Stimulated activated CD8-positive, alpha-beta memory T cell treated with anti-CD3 and anti-CD28 coated beads, Interleukin-12 subunit alpha, Interleukin-12 subunit beta, amount 100 ng/mL, for 4 hours (primary cell): ENCODE measurements around the gene PRSS22.

Experiments used
- DNase-seq: peaks from one replicate; pipeline ENCODE4 v3.0.0-alpha.2; 2020; ENCODE audit warnings: low read depth

Gene PRSS22

DNA sequence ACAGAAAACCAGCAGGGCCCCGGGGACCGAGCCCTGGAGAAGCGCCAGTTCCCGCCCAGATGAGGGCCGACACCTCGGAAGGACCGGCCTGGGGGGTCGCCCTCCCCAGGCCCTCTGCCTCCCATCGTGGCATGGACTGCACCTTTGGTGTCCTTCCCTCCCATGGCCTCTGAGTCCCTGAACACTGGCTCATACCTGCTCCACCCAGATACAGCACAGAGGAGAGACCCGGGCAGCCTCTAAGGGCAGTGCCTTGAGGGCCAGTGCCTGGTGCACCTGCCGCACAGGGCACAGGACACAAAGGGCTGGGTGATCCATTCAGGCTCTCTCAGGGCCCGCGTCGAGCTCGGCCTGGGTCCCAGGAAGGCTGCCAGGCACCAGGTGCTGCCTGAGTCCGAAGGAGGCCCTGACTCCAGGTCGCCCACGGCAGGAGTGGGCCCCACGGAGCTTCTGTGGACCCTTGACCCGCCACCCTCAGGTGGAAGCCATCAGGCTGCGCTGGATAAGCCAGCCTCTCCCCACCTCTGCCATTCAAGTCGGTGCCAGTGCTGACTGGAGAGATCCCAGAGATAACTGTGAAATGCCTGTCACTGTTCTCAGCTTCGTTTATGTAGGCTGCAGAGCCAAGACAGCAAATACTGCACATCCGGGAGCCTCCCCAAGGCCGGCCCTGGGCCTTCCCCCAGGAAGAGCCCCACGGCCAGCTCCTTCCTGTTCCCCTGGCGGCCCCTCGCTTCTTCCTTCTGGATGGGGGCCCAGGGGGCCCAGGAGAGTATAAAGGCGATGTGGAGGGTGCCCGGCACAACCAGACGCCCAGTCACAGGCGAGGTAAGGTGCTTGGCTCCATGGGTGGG, 28.2 kb downstream of the PRSS22 start, which contains the start of gene ZG16B:
TSS of gene ZG16B (plus strand) at position 803 of the 854 bp plus-strand sequence. CDS start 139 bp downstream, outside the sequence.
- no peak for DNase-seq

DNA sequence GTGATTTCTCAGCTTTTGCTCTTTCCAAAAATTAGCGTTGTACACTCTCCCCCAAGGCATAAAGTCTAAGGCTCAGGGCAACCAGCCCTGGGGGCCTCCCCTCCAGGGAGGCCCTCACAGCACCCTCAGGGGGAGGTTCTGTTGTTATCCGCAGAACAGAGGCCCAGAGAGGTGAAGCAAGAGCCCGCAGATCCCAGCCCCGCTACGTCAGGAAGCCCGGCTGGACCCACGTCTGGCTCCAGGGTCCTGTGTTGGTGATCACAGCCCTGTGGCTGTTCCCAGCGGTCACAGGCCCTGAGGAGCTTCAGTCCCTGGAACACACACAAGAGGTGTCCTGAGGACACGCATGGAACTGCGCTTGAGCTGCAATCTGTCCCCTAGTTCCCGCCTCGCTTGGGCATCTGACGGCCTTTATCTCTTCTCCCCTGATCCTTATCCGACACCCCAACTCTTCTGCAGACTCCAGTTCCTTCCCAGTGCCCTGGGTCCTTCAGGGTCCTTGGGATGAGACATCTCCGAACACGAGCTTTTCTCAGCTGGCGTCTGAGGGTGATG, 29.0 kb downstream of the PRSS22 start:
- no peak for DNase-seq

DNA sequence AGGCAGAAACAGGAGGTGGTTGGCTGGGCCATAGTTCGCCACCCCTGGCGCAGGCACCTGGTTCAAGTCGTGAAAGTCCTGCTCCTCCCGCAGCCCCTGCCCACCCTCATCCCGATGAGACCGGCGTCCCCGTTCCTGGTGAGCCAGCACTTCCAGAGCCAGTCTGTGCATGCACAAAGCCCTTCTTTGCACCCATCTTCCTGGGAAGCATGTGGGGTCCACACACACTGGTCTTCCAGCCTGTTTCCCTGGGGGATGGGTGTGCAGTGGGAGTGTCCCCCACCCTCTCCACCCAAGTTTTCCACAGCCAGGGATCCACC, 29.5 kb downstream of the PRSS22 start:
- no peak for DNase-seq

DNA sequence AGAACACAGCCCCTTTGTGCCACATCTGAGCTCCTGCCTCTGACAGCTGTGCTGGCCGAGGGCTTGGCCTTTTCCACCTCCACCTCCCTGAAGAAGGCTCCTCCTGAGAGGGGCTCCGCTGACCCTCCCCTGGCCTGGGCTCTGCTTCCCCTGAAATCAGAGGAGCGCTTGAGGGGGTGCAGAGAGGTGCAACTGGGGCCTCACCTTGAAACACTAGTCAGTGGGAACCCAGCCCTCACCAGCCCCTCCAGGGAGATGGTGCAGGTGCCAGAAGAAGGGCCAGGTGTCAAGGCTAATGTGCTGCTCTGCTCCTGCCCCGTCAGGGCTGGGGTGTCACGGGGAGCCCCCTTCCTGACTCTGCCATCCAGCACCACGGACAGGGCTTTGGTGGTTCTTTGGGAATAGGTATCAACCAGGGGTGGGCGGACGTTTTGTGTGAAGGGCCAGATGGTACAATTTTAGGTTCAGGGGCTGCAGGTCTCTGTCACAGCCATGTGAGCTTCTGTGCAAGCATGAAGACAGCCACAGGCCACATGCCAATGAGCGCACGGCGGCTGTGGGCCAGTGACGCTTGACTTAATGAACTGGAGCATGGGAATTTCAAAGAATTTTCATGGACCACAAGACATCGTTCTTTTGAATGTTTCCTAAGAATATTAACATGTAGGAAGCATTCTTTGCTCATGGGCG, 30.0 kb downstream of the PRSS22 start:
- no peak for DNase-seq

DNA sequence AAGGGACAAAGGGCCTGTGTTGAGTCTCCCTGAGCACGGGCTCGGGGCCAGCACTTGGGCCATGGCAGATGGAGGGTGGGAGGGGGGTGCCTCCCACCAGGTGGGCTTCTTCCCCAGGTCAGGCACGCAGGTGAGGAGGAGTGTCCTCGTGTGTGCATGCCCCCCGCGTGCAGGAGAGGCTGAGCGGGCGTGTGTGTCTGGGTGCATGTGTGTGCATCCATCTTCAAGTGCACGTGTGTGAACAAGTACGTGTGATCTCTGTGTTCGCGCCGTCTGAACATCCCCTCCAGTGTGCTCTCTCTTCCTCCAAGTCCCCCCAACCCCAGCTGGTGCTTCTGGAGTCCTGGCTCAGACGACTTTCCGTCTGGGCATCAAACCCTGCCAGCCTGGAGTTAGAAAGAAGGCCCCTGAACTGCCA, 30.6 kb downstream of the PRSS22 start:
- no peak for DNase-seq

DNA sequence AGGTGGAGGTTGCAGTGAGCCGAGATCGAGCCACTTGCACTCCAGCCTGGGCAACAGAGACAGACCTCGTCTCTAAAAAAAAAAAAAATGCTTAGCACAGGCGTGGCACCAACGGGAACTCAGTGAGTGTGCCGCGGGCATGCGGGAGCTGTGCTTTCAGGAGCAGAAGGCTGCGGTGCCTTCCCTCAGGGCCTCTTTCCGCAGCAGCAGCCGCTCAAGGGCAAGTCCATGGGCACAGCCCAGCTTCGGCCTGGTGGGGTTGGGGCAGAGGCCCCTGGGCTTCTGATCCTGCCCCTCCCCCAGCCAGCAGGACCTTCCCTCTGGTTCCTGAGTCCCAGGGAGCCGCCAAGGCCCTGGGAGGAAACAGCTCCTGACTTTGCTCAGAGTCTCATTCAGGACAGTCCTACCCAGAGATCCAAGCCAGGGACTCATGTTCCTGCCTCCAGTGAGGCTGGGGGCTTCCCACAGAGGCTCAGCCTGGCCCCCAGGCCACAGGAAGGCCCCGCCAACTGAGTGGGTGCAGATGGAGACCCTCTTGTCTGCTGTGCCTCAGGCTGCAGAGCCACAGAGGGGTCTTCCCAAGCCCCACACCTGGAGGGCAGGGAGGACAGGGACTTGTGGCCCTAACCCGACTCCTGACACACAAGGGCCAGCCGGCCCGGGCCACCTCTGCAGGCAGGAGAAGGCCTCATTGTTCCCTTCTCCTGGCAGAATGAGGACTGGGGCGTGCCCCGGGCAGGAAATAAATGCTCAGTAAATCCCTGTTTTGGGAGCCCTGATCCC, 31.2 kb downstream of the PRSS22 start:
- no peak for DNase-seq

DNA sequence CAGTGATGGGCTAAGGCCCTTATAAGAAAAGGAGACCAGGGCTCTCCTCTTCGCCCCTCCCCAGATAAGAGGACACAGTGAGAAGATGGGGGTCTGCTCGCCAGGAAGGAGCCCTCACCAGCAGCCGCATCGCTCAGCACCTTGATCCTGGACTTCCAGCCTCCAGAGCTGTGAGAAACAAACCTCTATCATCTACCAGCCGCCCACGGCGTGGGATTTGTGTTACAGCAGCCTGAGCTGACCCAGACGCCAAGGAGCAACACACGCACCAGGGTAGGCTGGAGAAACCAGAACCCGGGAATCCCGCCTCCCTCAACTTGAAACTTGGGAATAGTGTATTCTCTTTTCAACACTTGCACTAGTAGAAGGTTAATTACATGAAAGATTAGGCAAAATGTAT, 32.1 kb downstream of the PRSS22 start:
- DNase-seq: no peak

DNA sequence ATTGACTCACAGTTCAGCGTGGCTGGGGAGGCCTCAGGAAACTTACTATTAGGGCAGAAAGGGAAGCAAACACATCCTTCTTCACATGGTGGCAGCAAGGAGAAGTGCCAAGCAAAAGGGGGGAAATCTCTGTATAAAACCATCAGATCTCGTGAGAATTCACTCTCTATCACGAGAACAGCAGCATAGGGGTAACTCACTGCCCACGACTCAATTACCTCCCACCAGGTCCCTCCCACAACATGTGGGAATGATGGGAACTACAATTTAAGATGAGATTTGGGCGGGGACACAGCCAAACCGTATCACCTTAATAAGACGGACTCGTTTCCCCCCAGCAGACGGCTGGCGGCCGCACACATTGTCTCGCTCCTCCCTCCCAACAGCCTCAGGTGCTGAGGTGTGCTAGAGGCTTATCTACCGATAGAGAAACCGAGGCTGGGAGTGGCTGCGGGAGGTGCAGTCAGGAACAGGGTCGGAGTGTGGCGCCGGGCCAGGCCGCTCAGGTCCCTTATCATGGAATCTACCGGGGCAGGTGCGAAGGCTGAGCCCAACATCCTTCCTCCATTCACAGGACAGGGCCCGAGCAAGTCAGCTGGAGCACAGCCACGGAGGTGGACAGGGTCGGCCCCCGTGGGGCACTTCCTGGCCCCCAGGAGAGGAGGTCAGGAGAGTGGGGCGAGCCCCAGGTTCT, 32.8 kb downstream of the PRSS22 start:
- DNase-seq: no peak

DNA sequence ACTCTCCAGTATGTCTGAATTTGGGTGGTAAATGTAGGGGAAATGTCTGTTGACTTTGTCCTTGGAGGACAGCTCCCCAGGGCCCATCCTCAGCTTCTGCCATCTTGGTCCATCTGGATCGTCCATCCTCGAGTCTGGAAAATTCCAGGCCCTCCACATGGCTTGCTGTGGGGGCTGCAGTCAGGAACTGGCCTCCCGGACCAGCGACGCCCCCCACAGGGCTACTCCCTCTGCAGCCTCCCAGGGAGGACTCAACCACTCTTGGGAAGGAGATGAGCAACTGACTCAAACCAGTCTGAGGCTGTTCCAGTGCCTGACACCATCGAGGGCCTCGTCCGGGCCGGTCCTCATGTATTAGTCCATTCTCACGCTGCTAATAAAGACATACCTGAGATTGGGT, 33.3 kb downstream of the PRSS22 start:
- no peak for DNase-seq

DNA sequence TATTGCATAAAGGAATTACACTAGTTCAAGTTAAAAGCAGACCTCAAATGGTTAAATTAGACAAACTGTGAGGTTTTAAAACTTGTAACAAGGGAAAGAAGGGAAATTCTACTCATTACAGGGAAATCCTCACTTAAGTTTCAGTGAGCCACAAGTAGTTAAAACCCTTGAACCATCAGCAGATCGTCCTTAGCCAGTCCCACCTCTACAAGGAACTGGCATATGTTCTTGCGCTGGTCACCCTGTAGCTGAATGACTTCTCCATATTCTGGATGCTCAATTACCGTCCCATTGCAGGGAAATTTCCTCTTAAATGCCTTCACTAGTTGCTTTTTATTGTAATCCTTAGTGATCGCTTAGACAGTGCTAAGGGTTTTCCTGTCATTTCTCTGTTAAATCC, 35.5 kb downstream of the PRSS22 start:
- no peak for DNase-seq

DNA sequence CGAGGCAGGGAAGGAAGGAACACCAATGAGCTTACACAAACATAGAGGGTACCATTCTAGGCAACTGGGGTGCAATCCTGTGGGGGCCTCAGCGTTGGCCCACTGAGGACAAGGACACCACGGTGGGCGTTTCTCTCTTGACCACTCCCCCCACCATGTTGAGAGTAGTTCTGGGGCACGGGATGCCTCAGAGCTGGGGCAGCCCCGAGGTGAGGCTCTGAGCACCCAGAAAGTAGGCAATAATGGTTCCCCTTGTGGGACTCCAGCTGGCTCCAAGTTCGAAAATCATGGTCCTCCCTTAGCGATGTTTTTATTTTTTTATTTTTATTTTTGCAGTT, 35.8 kb downstream of the PRSS22 start:
- DNase-seq: no peak

DNA sequence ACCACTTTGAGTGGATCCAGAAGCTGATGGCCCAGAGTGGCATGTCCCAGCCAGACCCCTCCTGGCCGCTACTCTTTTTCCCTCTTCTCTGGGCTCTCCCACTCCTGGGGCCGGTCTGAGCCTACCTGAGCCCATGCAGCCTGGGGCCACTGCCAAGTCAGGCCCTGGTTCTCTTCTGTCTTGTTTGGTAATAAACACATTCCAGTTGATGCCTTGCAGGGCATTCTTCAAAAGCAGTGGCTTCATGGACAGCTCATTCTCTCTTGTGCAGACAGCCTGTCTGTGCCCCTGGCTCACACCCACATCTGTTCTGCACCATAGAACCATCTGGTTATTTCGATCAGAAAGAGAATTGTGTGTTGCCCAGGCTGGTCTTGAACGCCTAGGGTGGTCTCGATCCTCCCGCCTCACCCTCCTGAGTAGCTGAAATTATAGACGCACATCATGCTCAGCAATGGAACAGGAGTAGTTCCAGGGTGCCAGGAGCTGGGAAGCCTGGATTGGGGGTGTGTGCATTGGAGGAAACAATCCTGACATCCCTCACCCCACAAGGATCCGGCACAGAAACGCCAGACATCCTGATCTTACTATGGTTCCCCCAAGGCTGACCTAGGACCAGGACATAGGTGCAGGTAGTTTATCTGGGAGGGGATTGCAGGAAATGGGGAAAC, 36.3 kb downstream of the PRSS22 start:
- DNase-seq: no peak

DNA sequence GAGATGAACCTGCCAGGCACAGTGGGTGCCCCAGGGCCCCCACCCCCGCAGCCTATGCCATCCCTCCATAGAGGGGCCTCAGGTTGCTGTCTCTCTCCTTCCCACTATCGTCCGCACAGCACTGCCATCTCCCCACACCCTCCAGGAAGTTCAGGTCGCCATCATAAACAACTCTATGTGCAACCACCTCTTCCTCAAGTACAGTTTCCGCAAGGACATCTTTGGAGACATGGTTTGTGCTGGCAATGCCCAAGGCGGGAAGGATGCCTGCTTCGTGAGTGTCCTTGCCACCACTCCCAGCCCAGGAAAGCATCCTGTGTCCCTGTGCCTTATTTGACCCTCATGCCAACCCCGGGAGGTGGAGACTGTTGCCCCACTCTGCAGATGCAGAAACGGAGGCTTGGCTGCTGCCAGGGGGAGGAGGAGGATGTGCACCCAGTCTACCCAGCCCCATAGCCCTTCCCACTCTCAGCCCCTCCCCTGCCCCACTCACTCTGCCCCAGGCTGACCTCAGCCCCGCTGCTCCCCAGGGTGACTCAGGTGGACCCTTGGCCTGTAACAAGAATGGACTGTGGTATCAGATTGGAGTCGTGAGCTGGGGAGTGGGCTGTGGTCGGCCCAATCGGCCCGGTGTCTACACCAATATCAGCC, 37.0 kb downstream of the PRSS22 start:
- DNase-seq: no peak

DNA sequence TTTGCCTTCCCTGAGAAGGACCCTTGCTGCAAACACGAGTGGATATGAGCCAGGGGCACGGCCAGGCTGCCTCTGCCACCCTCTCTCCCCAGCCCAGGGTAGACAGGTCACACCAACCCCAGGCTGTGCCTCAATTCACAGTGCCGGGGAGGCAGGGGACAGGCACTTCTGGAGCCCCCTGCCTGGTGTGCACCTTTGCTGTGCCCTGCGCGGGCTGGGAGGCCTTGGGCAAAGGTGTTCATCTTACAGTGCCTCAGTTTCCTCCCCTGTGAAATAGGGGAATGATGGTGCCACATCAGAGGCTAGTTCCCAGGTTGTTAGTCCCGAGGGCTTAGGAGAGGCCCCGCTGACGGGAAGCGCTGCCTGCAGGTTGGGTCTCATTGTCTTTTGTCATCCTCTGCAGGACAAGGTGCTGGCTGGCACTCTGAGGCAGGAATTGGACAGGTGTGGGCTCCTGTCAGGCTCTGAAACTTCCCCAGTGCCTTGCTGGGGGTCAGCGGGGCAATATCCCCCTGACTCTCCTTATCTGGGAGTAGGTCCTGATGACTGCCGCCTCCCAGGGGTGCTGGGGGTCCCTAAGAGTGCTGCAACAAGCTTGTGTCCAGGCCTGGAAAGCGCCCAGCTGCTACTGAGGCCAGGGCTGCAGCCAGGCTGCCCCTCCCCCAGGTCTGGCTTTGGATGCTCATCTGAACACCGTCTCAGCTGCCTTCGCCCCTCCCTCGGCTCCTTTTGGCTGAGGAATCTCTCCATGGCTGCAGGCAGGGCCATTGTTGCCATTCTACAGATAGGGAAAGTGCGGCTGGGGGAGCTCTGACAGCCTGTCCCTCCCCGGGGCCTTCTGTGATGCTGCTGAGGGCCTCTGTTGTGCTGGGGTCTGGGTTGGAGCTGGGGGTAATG, 37.8 kb downstream of the PRSS22 start:
- no peak for DNase-seq

DNA sequence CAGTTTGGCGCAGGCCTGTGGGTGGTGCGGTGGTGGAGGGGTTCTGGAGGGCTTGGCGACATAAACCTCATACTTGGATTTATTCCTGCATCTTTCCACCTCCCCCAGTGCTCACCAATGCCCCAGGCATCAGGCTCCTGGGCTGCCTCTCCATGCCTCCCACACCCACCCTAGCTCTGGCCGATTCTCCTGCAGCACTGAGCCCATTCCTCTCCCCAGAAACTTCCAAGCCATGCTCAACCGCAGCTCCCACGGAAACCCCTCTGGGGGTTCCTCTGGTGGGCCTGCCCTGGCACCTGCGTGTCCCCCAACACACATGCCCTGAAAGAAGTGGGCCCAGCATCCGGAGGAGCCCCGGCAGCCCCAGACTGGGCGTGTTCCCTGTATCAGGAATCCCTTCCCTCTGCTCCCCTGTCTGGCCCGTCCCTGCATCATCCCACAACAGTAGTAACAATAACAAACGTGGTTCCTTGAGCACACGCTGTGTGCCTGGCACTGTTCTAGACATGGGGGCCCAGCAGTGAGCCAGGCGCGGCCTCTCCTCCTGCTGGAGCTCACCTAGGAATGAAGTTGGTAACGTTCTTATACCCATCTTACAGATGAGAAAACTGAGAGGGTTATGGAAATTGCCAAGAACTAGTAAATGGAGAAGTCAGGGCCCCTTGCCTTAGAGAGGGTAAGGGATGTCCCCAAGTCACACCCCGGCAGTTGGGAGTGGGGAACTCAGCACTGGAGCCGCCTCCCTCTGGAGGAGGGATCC, 38.6 kb downstream of the PRSS22 start:
- DNase-seq: no peak

DNA sequence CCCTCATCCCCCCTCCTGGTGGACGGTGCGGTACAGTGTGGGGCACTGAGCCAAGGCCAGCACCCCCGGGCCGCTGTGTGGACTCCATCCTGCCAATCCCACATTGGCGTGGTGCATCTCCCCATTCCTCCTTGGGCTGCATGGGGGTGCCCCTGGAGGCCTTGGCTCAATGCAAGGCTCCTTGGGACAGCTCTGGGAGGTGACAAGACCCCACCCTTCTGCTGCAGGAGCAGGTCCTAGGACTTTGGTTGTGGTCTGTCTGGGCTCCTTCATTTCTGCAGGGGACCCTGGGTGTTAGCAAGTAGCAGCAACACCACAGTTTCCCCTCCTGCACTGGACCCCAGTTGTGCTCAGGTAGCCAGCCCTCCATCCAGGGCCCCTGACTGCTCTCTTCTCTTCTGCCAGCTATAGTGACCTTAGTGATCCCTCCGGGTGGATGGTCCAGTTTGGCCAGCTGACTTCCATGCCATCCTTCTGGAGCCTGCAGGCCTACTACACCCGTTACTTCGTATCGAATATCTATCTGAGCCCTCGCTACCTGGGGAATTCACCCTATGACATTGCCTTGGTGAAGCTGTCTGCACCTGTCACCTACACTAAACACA, 39.6 kb downstream of the PRSS22 start:
- no peak for DNase-seq

DNA sequence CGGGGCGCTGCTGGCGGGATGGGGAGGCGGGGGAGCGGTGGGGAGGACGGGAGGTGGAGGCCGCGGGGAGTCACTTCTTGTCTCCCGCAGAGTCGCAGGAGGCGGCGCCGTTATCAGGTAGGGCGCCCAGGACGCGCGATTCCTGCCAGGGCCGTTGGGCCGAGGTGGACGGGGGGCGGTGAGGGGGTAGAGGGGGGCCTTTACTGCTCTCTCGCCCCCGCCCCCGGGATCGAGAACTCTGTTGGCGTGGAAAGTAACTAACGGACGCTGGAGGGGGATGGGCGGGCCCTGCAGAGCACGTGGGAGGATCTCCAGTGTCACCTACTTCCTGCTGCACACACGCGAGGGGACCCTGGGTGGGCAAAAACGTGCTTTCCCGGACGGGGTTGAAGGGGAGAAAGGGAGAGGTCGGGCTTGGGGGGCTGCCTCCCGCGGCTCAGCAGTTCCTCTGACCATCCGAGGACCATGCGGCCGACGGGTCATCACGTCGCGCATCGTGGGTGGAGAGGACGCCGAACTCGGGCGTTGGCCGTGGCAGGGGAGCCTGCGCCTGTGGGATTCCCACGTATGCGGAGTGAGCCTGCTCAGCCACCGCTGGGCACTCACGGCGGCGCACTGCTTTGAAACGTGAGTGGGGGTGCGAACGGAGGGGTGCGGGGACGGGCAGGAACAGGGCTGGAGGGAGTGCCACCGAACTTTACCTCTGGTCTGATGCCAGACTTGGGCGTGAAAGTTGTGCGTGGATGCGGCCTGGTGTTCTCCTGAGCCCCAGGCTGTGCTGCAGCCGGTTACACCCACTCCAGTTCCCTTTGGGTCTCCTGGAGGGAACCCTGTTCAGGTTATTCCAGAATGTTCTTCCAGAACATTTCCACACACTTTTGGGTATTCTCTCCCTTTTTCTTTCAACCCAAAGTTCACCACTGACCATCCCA, 40.4 kb downstream of the PRSS22 start:
- DNase-seq: no peak
